B cell (primary cell): ENCODE results near the gene PEX6. TPM values are rescaled to one million over a fixed set of nuclear protein-coding genes. Genes with fewer than 3 reads are reported as not detected.

Experiments used
- ATAC-seq: fragments of 200-7000 bp; cut with Tn5 transposase; one replicate; pipeline ENCODE4 v1.10.0; 2021; ENCODE audit warnings: low read depth, mild to moderate bottlenecking, moderate number of reproducible peaks, moderate library complexity
- CTCF ChIA-PET: fragments of 350-600 bp; sonication (Branson Sonifier 250); formaldehyde crosslinking; loops from one replicate; lab custom pipeline; 2021; ENCODE audit warnings: antibody characterized with exemption, inconsistent platforms; lab: Charles Lee
- POLR2A ChIA-PET: fragments of 350-600 bp; sonication (Branson Sonifier 250); formaldehyde crosslinking; loops from one replicate; lab custom pipeline; 2021; ENCODE audit warnings: antibody characterized with exemption; lab: Charles Lee
- DNase-seq: peaks from one replicate; pipeline ENCODE4 v3.0.0; 2013
- H2AFZ ChIP-seq: 2 replicates; pipeline ENCODE4 v1.6.1; 2012; ENCODE audit warnings: mild to moderate bottlenecking, low read depth, low read length; ENCODE audit not compliant: insufficient read depth, poor library complexity, severe bottlenecking
- H3K27ac ChIP-seq, 2 donors: 1 replicate in 1 of 2; 2 replicates in 1 of 2; pipeline ENCODE4 v1.5.1; 2012 to 2013; ENCODE audit warnings: low read length in 2 of 2, mild to moderate bottlenecking in 2 of 2, moderate library complexity in 1 of 2
- H3K27me3 ChIP-seq, 4 experiments: fragments of 200-600 bp in 1 of 4; sonication (generic) in 1 of 4; replicated peaks in 1 of 4; 1 replicate in 2 of 4; 2 replicates in 2 of 4; pipeline versions ENCODE4 v1.6.1 to v1.7.0; 2013 to 2016; ENCODE audit warnings: low read length in 3 of 4, mild to moderate bottlenecking in 2 of 4, mixed read lengths in 1 of 4, moderate library complexity in 1 of 4; ENCODE audit not compliant: insufficient read depth in 4 of 4, control insufficient read depth in 3 of 4; ENCODE audit errors: control extremely low read depth in 1 of 4
- H3K36me3 ChIP-seq, 2 experiments: replicated peaks in 1 of 2; 1 replicate in 1 of 2; 2 replicates in 1 of 2; pipeline versions ENCODE4 v1.6.1 to v1.7.1; 2013; ENCODE audit warnings: low read length in 1 of 2; ENCODE audit not compliant: insufficient read depth in 2 of 2, control insufficient read depth in 1 of 2; ENCODE audit errors: control extremely low read depth in 1 of 2, extremely low read depth in 1 of 2
- H3K4me1 ChIP-seq, 2 donors: fragments of 200-600 bp in 1 of 2; sonication (generic) in 1 of 2; 1 replicate in 1 of 2; 2 replicates in 1 of 2; pipeline versions ENCODE4 v1.5.1 to v1.6.1; 2013 to 2017; ENCODE audit warnings: low read length in 2 of 2; ENCODE audit not compliant: control insufficient read depth in 2 of 2, insufficient read depth in 2 of 2
- H3K4me2 ChIP-seq: replicated peaks from 2 replicates; pipeline ENCODE3; 2012; ENCODE audit warnings: mild to moderate bottlenecking, low read depth, low read length; ENCODE audit not compliant: poor library complexity, severe bottlenecking
- H3K4me3 ChIP-seq, 5 experiments: fragments of 200-600 bp in 1 of 5; sonication (generic) in 1 of 5; 1 replicate in 3 of 5; 2 replicates in 2 of 5; pipeline versions ENCODE4 v1.5.1 to v1.7.0; 2011 to 2016; ENCODE audit warnings: low read length in 4 of 5, mild to moderate bottlenecking in 4 of 5, low read depth in 2 of 5, control low read depth in 1 of 5, moderate library complexity in 1 of 5; ENCODE audit not compliant: insufficient read depth in 1 of 5; ENCODE audit errors: control extremely low read depth in 1 of 5, extremely low read depth in 1 of 5
- H3K79me2 ChIP-seq: fragments of 200-600 bp; sonication (generic); one replicate; pipeline ENCODE4 v1.6.0; 2016; ENCODE audit warnings: low read length; ENCODE audit not compliant: control insufficient read depth, insufficient read depth
- H3K9ac ChIP-seq: fragments of 200-600 bp; sonication (generic); 2 replicates; pipeline ENCODE4 v1.6.1; 2017; ENCODE audit warnings: mild to moderate bottlenecking, low read length, moderate library complexity
- H3K9me3 ChIP-seq, 3 donors: one replicate each; pipeline versions ENCODE4 v1.6.1 to v1.7.1; 2013; ENCODE audit warnings: low read length in 2 of 3; ENCODE audit not compliant: control insufficient read depth in 2 of 3, insufficient read depth in 1 of 3; ENCODE audit errors: control extremely low read depth in 1 of 3
- H4K20me1 ChIP-seq: 2 replicates; pipeline ENCODE4 v1.6.0; 2012; ENCODE audit warnings: mild to moderate bottlenecking, low read length; ENCODE audit not compliant: insufficient read depth, control insufficient read depth, poor library complexity, severe bottlenecking
- H3K27ac Mint-ChIP-seq: one replicate; pipeline ENCODE4 v1.8.0; 2021; ENCODE audit warnings: mixed read lengths
- H3K27me3 Mint-ChIP-seq: one replicate; pipeline ENCODE4 v1.8.0; 2021; ENCODE audit warnings: mixed read lengths
- H3K4me1 Mint-ChIP-seq: one replicate; pipeline ENCODE4 v1.8.0; 2021; ENCODE audit warnings: mixed read lengths
- H3K4me3 Mint-ChIP-seq: one replicate; pipeline ENCODE4 v1.8.0; 2021; ENCODE audit warnings: mixed read lengths
- H3K9me3 Mint-ChIP-seq: one replicate; pipeline ENCODE4 v1.8.0; 2022; ENCODE audit warnings: mixed read lengths; ENCODE audit not compliant: insufficient read depth
- CTCF ChIP-seq: fragments of 200-600 bp; IDR thresholded peaks from one replicate; pipeline ENCODE4 v1.8.0; 2022; ENCODE audit warnings: antibody characterized with exemption, mild to moderate bottlenecking
- EZH2 ChIP-seq: IDR thresholded peaks from 2 replicates; pipeline ENCODE4 v1.6.1; 2012; ENCODE audit warnings: borderline replicate concordance, low read depth, mild to moderate bottlenecking, moderate library complexity, low read length; ENCODE audit not compliant: insufficient read depth, poor library complexity, severe bottlenecking
- WGBS: methylation state at CpG from one replicate; pipeline ENCODE4 v1.1.5; 2013; ENCODE audit warnings: missing lambda C conversion rate; ENCODE audit not compliant: insufficient coverage; 5-methylcytosine and 5-hydroxymethylcytosine counted together
- intact Hi-C: fragments of 100-400 bp; cut with micrococcal nuclease; formaldehyde crosslinking; loops from one replicate; pipeline ENCODE4 v1.10.0; 2022
- polyA plus RNA-seq: library from polyadenylated mRNA; depleted of rRNA; stranded (reverse); fragments of >200 nt; gene quantifications from 2 replicates; pipeline ENCODE4 v1.2.3, GENCODE V29; 2012
- total RNA-seq, 2 donors: library from RNA; stranded (reverse); fragments of 120-200 nt in 1 of 2; gene quantifications; 1 replicate in 1 of 2; 2 replicates in 1 of 2; pipeline versions ENCODE4 v1.2.3 to v1.2.4, GENCODE V29; 2013 to 2022

PEX6 gene
- total and polyA plus RNA-seq, 2 donors (not counting 1 experiment from before 2014, with no cell fraction given), result 16.0 to 16.6 TPM

- Histone ChIP-seq H3K27me3 (no peaks in the 10 kb centered on the region), H3K79me2 (peaks cover 62% of the 10 kb centered on the region), H4K20me1 (no peaks in the 10 kb centered on the region), H3K27ac (no peak overlapping the region), H3K4me3 (no peak overlapping the region), H3K9me3 (no peaks in the 10 kb centered on the region), H3K36me3 (peaks cover 0 to 29% of the 10 kb centered on the region in 2 experiments), H3K9ac (no peak overlapping the region), H3K4me2 (no peak overlapping the region), H3K4me1 (peaks cover 10 to 20% of the 10 kb centered on the region in 2 donors), H2AFZ (no peak overlapping the region)
- 90% methylated on average over 5 of the region's 5 CpGs for WGBS
- intact Hi-C loops, result no loop called here
- Mint-ChIP-seq H3K9me3 (no peaks in the 10 kb centered on the region), H3K27me3 (no peaks in the 10 kb centered on the region), H3K4me1 (peaks cover 38% of the 10 kb centered on the region), H3K4me3 (no peak overlapping the region), H3K27ac (no peak overlapping the region)
- ATAC-seq (no peak), DNase-seq (no peak)
- TF ChIP-seq EZH2 (no peak), CTCF (no peak)
- ChIA-PET CTCF (interaction anchor here (1.1 kb wide), 1 partner anchor 15 kb away, joined by 3 read pairs; no protein-coding TSS in a partner anchor), POLR2A (interaction anchor here (0.5 to 0.6 kb wide), 3 partner anchors 51 to 195 kb away, joined by 3 to 4 read pairs (median 3); no protein-coding TSS in a partner anchor)
Measured at GRCh38 chr6:42987533-42988451, 8.8 kb upstream of the PEX6 start.
